ENCODE results near the gene ANKS1A.
"Not testable (repeated sequence)": the region's sequence is repeated elsewhere in the genome, so short reads cannot be mapped to it uniquely, and the experiment has no call there.

ANKS1A gene

GRCh38 chr6:35089935-35090505 is 201.0 kb downstream of the ANKS1A start:
- in situ Hi-C loops (cut with MboI; ENCODE audit: low sequenced_read_pairs): no loop called here

DNA sequence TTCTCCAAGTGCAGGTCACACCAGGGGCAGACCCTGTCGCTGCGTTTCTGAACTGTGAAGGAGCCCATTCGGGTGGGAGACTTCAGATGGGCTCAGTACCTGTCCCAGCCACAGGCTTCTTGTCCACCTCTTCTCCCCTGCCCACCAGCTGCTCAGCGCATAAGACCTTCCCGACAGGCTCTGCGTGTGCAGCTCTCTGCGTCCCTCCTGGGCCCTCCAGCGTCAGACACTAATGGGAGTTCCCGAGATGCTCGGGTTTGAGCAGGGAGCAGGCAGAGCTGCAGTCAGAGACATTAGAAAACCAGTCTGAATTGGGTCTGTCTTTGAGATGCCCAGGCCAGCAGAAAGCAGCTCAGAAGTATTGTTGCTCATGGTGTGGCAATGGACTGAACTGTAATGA is 201.7 kb downstream of the ANKS1A start:
- in situ Hi-C loops (cut with MboI; ENCODE audit: low sequenced_read_pairs): no loop called here

DNA sequence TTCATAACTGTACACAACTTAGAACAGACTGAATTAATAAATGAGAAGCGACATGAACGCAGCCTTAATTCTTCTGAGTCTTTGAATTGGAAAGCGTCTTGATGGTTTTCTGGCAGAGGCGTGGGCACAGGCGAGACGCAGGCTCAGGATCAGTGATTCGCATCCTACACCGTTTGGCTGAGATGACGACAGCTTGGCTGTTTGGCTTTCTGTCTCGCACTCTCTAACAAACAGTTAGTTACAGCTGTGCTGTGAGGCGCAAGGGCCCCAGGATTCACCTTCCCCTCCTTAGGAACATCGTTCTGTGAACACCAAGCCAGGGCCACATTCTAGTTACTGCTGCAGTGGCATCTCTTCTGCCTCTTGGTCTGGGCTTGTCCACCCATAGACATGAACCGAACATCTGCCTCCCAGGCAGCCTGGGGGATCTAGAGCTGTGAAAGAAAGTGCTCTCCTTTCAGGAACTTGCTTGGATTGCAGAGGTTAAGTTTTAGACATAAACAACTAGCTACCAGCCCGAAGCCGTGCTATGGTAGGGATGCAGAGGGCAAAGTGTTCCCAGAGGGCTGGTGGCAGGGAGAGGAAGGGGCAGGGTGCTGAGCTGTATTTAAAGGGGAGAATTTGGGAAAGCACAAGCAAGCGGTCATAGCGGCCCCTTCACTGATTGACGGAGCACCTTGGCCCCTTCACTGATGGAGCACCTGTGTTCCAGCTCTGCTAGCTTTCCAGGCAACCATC is 202.5 kb downstream of the ANKS1A start:
- in situ Hi-C loops (cut with MboI; ENCODE audit: low sequenced_read_pairs): no loop called here

- in situ Hi-C loops (cut with MboI; ENCODE audit: low sequenced_read_pairs): no loop called here
Observed at GRCh38 chr6:35092362-35093117, 203.5 kb downstream of the ANKS1A start.

- in situ Hi-C loops (cut with MboI; ENCODE audit: low sequenced_read_pairs): no loop called here
Observed at GRCh38 chr6:35093118-35093445, 204.0 kb downstream of the ANKS1A start.

DNA sequence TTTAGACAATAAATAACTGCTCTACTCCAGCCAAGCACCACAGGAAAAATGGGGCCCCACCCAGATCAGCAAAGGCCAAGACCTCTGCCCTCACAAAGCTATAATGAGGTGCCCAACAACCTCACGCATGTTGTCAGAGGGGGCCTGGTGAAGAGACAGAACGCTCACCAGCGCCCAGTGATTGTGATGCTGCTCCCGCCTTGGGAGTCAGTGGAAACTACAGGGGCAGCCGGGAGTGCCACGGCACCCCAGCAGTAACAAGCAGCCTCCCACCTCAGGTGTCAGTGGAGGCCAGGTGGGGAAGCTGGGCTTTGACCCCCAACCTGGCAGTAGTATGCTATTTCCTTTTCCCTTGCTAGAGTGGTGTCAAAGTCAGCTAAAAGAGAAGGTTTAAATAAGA is 204.7 kb downstream of the ANKS1A start:
- in situ Hi-C loops (cut with MboI; ENCODE audit: low sequenced_read_pairs): no loop called here

- in situ Hi-C loops (cut with MboI; ENCODE audit: low sequenced_read_pairs): no loop called here
Observed at GRCh38 chr6:35094183-35094582, 205.1 kb downstream of the ANKS1A start.

DNA sequence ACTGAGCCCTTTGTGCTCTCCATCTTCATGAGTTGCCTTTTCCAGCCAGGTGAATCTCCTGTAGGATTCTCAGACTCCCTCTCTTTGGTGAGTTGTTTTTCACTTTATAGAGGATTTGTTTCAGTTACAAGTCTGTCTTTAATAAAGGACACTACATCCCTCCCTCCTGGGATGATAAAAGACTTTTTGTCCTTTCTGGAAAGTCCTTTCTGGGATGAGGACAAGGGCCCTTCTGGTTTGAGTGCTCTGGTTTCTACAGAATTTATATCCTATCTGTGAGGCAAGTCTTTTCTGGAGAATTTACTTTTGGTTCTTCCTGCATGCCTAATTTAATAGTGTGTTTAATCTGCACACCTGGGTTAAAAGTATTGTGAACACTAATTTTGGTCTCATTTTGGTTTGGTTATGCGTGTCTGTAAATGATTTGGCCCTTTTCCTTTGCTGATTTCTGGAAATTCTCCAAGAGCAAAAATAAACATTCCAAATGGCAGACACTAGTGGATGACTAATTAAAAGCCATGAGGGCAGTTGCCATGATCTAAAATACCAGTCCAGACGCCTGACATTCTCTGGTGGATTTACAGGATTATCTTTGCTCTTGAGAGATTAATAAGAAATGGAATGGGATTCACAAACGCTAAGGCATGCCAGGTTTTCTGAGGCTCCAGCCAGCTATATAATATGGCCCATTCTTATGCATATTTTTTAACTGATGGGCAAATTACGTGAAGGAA is 207.2 kb downstream of the ANKS1A start:
- in situ Hi-C loops (cut with MboI; ENCODE audit: low sequenced_read_pairs): no loop called here

- in situ Hi-C loops (cut with MboI; ENCODE audit: low sequenced_read_pairs): no loop called here
Observed at GRCh38 chr6:35099116-35099515, 210.1 kb downstream of the ANKS1A start.

DNA sequence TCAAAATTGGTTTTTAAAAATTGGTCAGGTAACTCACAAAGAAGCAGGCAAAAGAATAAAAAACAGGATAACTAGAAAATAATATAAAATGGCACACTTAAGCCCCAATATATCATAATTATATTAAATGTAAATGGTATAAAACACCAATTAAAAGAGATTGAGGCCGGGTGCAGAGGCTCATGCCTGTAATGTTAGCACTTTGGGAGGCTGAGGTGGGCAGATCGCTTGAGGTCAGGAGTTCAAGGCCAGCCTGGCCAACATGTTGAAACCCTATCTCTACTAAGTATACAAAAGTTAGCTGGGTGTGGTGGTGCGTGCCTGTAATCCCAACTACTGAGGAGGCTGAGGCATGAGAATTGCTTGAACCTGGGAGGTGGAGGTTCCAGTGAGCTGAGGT is 216.0 kb downstream of the ANKS1A start:
- in situ Hi-C loops (cut with MboI; ENCODE audit: low sequenced_read_pairs): no loop called here

GRCh38 chr6:35106061-35106460 is 217.0 kb downstream of the ANKS1A start:
- in situ Hi-C loops (cut with MboI; ENCODE audit: low sequenced_read_pairs): not testable (repeated sequence)

DNA sequence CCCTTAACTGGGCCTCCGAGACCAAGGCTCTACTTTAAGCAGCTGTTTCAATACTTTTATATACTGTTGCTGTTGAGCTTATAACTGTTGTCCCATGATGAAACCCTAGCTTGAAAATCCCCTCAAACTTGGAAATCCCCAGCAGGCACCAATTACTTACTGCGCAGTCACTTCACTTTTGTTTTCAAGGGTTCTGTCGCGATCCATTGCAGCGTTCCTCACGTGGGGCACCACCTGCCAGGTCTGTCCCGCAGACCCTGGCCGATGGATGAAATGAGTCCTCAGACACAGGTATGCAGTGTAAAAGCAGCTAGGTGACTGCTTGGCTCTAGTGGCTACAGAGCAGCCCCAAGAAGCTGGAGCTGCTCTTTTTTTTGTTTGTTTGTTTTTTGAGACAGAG is 218.2 kb downstream of the ANKS1A start:
- in situ Hi-C loops (cut with MboI; ENCODE audit: low sequenced_read_pairs): not testable (repeated sequence)

DNA sequence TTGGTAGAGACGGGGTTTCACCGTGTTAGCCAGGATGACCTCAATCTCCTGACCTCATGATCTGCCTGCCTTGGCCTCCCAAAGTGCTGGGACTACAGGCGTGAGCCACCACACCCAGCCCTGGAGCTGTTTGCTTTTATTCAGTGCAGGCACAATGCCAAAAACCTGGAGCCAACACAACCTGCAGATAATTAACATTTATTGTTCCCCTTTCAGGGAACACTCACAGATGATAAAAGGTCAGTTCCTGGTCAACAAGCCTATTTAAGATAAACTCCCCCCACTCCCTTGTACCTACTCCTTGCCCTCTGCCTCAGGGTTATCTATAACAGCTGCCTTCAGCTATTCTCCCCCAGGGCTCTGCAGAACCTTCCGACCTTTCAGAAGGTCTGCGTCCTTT is 218.7 kb downstream of the ANKS1A start:
- in situ Hi-C loops (cut with MboI; ENCODE audit: low sequenced_read_pairs): not testable (repeated sequence)

GRCh38 chr6:35108309-35108885 is 219.3 kb downstream of the ANKS1A start:
- in situ Hi-C loops (cut with MboI; ENCODE audit: low sequenced_read_pairs): no loop called here

- in situ Hi-C loops (cut with MboI; ENCODE audit: low sequenced_read_pairs): no loop called here
Observed at GRCh38 chr6:35120746-35121145, 231.7 kb downstream of the ANKS1A start.

GRCh38 chr6:35124356-35124755 is 235.3 kb downstream of the ANKS1A start:
- in situ Hi-C loops (cut with MboI; ENCODE audit: low sequenced_read_pairs): no loop called here

GRCh38 chr6:35128042-35128441 is 239.0 kb downstream of the ANKS1A start:
- in situ Hi-C loops (cut with MboI; ENCODE audit: low sequenced_read_pairs): no loop called here

DNA sequence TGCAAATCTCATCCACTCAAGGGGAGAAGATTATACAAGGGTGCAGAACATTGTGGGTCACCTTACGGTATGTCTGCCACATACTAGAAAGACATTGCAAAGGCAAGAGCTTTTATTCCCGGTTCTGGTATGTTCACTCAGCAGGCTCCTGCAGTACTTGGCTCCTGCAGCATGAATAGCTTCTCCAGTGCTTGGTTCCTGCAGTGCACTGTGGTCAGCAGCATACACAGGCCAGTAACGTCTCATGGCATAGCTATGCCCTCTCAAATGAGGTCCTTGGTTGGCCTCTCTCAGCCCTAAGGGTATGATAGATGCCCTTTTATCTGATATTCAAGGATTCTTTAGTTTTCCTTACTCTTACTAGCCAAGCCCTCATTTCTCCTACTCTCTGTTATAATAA is 239.4 kb downstream of the ANKS1A start:
- in situ Hi-C loops (cut with MboI; ENCODE audit: low sequenced_read_pairs): no loop called here

GRCh38 chr6:35136185-35136584 is 247.1 kb downstream of the ANKS1A start:
- in situ Hi-C loops (cut with MboI; ENCODE audit: low sequenced_read_pairs): no loop called here

- in situ Hi-C loops (cut with MboI; ENCODE audit: low sequenced_read_pairs): not testable (repeated sequence)
Observed at GRCh38 chr6:35138191-35138590, 249.1 kb downstream of the ANKS1A start.

- in situ Hi-C loops (cut with MboI; ENCODE audit: low sequenced_read_pairs): no loop called here
Observed at GRCh38 chr6:35139470-35139869, 250.4 kb downstream of the ANKS1A start.
